ENCODE results near the gene ZNF581. TPM values are rescaled to one million over a fixed set of nuclear protein-coding genes. Genes with fewer than 3 reads are reported as not detected.

Gene ZNF581
- total RNA-seq, 1 donor from 2014 or later = 15.5 TPM

- Histone ChIP-seq H3K27ac (no peak overlapping the region), H3K27me3 (no peaks in the 10 kb centered on the region), H3K9me3 (no peaks in the 10 kb centered on the region), H3K4me3 (no peak overlapping the region), H3K36me3 (peaks cover 2 to 69% of the 10 kb centered on the region in 2 donors), H3K4me1 (no peaks in the 10 kb centered on the region)
- no peak for DNase-seq (ENCODE audit: extremely low spot score in 2 of 2)
- TF ChIP-seq CTCF (IDR thresholded peaks at IDR 0.05) (no peak), POLR2A (IDR thresholded peaks at IDR 0.05) (no peak), POLR2AphosphoS5 (IDR thresholded peaks at IDR 0.05; ENCODE audit: insufficient read depth in 1 of 2, low read depth in 1 of 2) (no peak)
- intact Hi-C loops (cut with DNase I) = no loop called here
These were observed 42.3 kb downstream of the ZNF581 start for GRCh38 chr19:55685776-55686175.

- peaks cover 2 to 69% of the 10 kb centered on the region in 2 donors for H3K36me3 ChIP-seq
These were observed 43.0 kb downstream of the ZNF581 start for GRCh38 chr19:55686311-55687050.

GRCh38 chr19:55687281-55688201, 44.1 kb downstream of the ZNF581 start:
- H3K4me1 ChIP-seq = no peaks in the 10 kb centered on the region
- H3K36me3 ChIP-seq = peaks cover 2 to 78% of the 10 kb centered on the region in 2 donors
- intact Hi-C loops (cut with DNase I) = no loop called here
- no peak overlapping the region for H3K4me3 ChIP-seq
- H3K27me3 ChIP-seq = no peaks in the 10 kb centered on the region
- no peaks in the 10 kb centered on the region for H3K9me3 ChIP-seq
- DNase-seq (ENCODE audit: extremely low spot score in 2 of 2) = no peak
- no peak overlapping the region for H3K27ac ChIP-seq
- no peak for TF ChIP-seq POLR2AphosphoS5 (IDR thresholded peaks at IDR 0.05; ENCODE audit: insufficient read depth in 1 of 2, low read depth in 1 of 2)
- TF ChIP-seq POLR2A (IDR thresholded peaks at IDR 0.05) = no peak
- no peak for TF ChIP-seq CTCF (IDR thresholded peaks at IDR 0.05)

More at GRCh38 chr19:55686311-55687050, 43.0 kb downstream of the ZNF581 start:
- TF ChIP-seq POLR2AphosphoS5 (IDR thresholded peaks at IDR 0.05; ENCODE audit: insufficient read depth in 1 of 2, low read depth in 1 of 2) (no peak), CTCF (IDR thresholded peaks at IDR 0.05) (no peak), POLR2A (IDR thresholded peaks at IDR 0.05) (no peak)
- Histone ChIP-seq H3K4me3 (no peak overlapping the region), H3K9me3 (no peaks in the 10 kb centered on the region), H3K4me1 (no peaks in the 10 kb centered on the region), H3K27ac (no peak overlapping the region), H3K27me3 (no peaks in the 10 kb centered on the region)
- DNase-seq (ENCODE audit: extremely low spot score in 2 of 2) = no peak
- intact Hi-C loops (cut with DNase I) = no loop called here

GRCh38 chr19:55688422-55689218, 45.2 kb downstream of the ZNF581 start:
- intact Hi-C loops (cut with DNase I) = no loop called here
- DNase-seq (ENCODE audit: extremely low spot score in 2 of 2) = no peak
- no peaks in the 10 kb centered on the region for H3K27me3 ChIP-seq
- peaks cover 2 to 82% of the 10 kb centered on the region in 2 donors for H3K36me3 ChIP-seq
- no peaks in the 10 kb centered on the region for H3K9me3 ChIP-seq
- H3K27ac ChIP-seq = no peak overlapping the region
- no peak overlapping the region for H3K4me3 ChIP-seq
- no peak for TF ChIP-seq POLR2AphosphoS5 (IDR thresholded peaks at IDR 0.05; ENCODE audit: insufficient read depth in 1 of 2, low read depth in 1 of 2)
- TF ChIP-seq CTCF (IDR thresholded peaks at IDR 0.05) = no peak
- TF ChIP-seq POLR2A (IDR thresholded peaks at IDR 0.05) = no peak
- H3K4me1 ChIP-seq = no peaks in the 10 kb centered on the region
